ENCODE results near the gene GNG11.

The GNG11 gene

DNA sequence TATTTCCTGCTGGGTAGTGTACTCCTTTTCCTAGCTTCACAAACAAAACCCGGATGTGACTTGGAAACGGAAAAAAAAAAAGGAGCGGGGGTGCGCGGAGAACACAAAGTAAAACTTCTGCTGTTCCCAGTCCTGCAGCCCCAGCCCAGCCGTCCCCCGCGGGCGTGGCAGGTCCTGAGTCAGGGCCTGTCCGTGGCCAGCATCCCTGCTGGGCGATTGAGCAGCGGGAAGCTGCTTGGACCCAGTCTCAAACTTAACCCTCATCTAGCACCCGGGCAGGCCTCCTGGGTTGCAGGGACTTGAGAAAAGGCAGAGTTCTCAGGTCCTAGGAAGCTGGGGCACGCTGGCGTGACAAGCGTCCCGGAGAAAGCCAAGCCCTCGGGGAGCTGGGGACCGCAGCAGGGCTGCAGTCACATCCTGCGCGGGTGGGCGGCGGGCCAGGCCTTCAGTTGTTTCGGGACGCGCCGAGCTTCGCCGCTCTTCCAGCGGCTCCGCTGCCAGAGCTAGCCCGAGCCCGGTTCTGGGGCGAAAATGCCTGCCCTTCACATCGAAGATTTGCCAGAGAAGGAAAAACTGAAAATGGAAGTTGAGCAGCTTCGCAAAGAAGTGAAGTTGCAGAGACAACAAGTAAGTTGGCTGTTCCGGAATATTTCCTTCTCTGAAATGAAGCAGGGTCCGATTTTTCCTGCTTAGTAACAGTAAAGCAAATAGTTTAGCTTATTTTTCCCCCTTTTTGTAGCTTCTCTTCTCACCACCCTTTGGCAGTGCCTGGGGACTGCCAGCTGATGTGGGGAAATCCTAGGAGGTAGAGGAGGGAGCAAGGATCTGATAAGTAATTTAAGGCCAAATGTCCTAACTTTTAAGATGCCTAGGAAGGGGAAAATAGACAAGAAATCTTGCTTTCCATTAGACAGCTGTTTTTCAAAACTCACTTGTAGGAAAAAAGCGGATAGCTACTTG lies at the start of gene GNG11:
Gene GNG11 (plus strand): TSS at position 129 of the 960 bp plus-strand sequence. CDS start 403 bp downstream, at position 532.
- peak within 1 kb of the TSS; percentile 61 to 68 for H3K4me3 ChIP-seq
- H3K36me3 ChIP-seq = no peaks in the 10 kb centered on the region
- H3K27me3 ChIP-seq = no peaks in the 10 kb centered on the region
- TF ChIP-seq, protein P1, sequence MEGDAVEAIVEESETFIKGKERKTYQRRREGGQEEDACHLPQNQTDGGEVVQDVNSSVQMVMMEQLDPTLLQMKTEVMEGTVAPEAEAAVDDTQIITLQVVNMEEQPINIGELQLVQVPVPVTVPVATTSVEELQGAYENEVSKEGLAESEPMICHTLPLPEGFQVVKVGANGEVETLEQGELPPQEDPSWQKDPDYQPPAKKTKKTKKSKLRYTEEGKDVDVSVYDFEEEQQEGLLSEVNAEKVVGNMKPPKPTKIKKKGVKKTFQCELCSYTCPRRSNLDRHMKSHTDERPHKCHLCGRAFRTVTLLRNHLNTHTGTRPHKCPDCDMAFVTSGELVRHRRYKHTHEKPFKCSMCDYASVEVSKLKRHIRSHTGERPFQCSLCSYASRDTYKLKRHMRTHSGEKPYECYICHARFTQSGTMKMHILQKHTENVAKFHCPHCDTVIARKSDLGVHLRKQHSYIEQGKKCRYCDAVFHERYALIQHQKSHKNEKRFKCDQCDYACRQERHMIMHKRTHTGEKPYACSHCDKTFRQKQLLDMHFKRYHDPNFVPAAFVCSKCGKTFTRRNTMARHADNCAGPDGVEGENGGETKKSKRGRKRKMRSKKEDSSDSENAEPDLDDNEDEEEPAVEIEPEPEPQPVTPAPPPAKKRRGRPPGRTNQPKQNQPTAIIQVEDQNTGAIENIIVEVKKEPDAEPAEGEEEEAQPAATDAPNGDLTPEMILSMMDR (IDR thresholded peaks at IDR 0.05) = no peak
- peak; percentile 72 to 88 for DNase-seq
- H3K27ac ChIP-seq = peak within 1 kb of the TSS; percentile 87 to 91
- peaks cover 0 to 31% (median 7%) of the 10 kb centered on the region in 4 donors for H3K4me1 ChIP-seq
- H3K9me3 ChIP-seq = no peaks in the 10 kb centered on the region
- intact Hi-C loops (cut with DNase I; ENCODE audit: low total_unique reads) = no loop called here

DNA sequence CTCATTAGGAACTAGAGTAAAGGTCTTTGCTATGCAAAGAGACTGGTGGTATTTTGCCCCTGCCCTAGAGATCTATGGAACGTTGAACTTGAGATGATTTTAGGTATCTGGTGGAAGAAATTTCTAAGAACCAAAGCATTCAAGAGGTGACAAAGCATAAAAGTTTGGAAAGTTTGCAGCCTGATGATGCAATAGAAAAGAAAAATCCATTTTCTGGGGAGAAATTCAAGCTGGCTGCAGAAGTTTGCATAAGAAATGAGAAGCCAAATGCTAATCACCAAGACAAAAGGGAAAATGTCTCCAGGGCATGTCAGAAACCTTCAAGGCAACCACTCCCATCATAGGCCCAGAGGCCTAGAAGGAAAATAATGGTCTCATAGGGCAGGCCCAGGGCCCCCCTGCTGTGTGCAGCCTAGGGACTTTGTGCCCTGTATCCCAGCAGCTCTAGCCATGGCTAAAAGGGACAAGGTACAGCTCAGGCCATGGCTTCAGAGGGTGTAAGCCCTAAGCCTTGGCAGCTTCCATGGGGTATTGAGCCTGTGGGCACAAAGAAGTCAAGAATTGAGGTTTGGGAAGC lies 47.4 kb upstream of the GNG11 start:
- TF ChIP-seq, protein P1 (IDR thresholded peaks at IDR 0.05) = no peak
- no peak for DNase-seq
- Histone ChIP-seq H3K9me3 (peaks cover 0 to 6% (median 0%) of the 10 kb centered on the region in 3 donors), H3K27me3 (no peaks in the 10 kb centered on the region), H3K36me3 (no peaks in the 10 kb centered on the region), H3K4me3 (no peak overlapping the region), H3K27ac (no peak overlapping the region), H3K4me1 (no peaks in the 10 kb centered on the region)
- intact Hi-C loops (cut with DNase I; ENCODE audit: low total_unique reads) = no loop called here

DNA sequence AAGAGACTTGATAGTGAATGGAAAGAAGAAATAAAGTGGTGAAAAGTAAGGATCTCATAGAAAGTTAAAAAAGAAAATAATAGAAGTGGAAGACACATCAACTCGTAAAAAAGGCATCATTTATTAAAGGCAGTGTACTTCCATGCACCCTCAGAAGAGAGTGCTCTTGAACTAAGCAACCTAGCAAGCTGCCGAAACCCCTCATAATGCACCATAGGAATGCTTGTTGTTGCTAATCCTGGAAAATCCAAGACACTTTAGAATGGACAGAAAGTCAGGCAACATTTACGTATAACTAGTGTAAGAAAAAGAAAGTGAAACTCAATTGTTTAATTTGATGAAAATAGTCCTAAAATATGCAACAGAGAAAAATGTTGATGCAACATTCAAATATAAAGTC lies 43.8 kb upstream of the GNG11 start:
- Histone ChIP-seq H3K4me1 (no peaks in the 10 kb centered on the region), H3K4me3 (no peak overlapping the region), H3K27me3 (no peaks in the 10 kb centered on the region), H3K9me3 (peaks cover 0 to 6% (median 0%) of the 10 kb centered on the region in 3 donors), H3K27ac (no peak overlapping the region), H3K36me3 (no peaks in the 10 kb centered on the region)
- intact Hi-C loops (cut with DNase I; ENCODE audit: low total_unique reads) = no loop called here
- DNase-seq = no peak
- TF ChIP-seq, protein P1 (IDR thresholded peaks at IDR 0.05) = no peak

DNA sequence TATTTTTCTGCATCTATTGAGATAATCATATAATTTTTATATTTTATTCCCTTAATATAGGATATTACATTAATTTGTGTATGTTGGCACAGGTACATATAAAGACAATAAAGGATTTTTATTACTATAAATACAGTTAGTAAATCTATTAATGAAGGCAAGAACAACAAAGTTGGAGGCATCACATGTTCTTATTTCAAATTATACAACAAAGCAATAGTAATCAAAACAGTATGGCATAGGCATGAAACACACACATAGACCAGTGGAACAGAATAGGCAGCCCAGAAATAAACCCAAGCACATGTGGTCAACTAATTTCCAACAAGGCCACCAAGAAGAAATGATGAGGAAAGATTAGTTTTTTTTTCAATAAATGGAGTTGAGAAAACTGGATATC lies 42.2 kb upstream of the GNG11 start:
- TF ChIP-seq, protein P1 (IDR thresholded peaks at IDR 0.05) = no peak
- H3K27me3 ChIP-seq = no peaks in the 10 kb centered on the region
- DNase-seq = no peak
- H3K4me1 ChIP-seq = no peaks in the 10 kb centered on the region
- H3K36me3 ChIP-seq = no peaks in the 10 kb centered on the region
- peaks cover 0 to 6% (median 0%) of the 10 kb centered on the region in 3 donors for H3K9me3 ChIP-seq
- no peak overlapping the region for H3K27ac ChIP-seq
- intact Hi-C loops (cut with DNase I; ENCODE audit: low total_unique reads) = no loop called here
- H3K4me3 ChIP-seq = no peak overlapping the region

DNA sequence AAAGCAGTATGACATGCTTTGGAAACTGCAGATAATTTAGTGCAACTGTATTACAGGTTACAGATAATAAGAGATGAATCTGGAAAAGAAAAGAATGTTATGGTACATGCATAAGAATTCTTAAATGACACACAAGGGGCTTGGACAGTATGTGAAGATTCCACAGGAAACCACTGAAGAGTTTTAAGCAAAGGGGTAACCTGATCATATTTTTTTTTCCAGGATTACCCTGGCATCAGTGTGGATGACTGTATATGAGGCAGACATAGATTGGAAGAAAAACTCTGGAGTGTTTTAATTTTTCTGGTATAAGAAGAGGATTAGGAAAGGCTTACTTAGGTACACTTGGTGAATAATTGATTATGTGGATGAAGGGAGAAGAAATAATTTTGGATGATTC lies 39.1 kb upstream of the GNG11 start:
- no peak for DNase-seq
- TF ChIP-seq, protein P1 (IDR thresholded peaks at IDR 0.05) = no peak
- no peak overlapping the region for H3K27ac ChIP-seq
- no peak overlapping the region for H3K4me3 ChIP-seq
- no peaks in the 10 kb centered on the region for H3K4me1 ChIP-seq
- H3K27me3 ChIP-seq = no peaks in the 10 kb centered on the region
- H3K36me3 ChIP-seq = no peaks in the 10 kb centered on the region
- intact Hi-C loops (cut with DNase I; ENCODE audit: low total_unique reads) = no loop called here
- peaks cover 0 to 6% (median 0%) of the 10 kb centered on the region in 3 donors for H3K9me3 ChIP-seq

Data from tibial artery (tissue), 4 donors.